SK-N-SH treated with all-trans-retinoic acid at 6 μM for 48 hours (cell line): ENCODE measurements around the gene DRC7.

Source experiments
- BACH2 ChIP-seq: fragments of 250-450 bp; sonication (Bioruptor Pico); IDR thresholded peaks from 2 replicates; pipeline ENCODE4 v1.9.0; 2021; ENCODE audit warnings: mild to moderate bottlenecking, borderline replicate concordance
- CSDC2 ChIP-seq: fragments of 250-450 bp; sonication (Bioruptor Pico); IDR thresholded peaks from 2 replicates; pipeline ENCODE4 v1.5.0; 2020; ENCODE audit warnings: mild to moderate bottlenecking, moderate library complexity
- CSRNP3 ChIP-seq: fragments of 250-450 bp; sonication (Bioruptor Pico); IDR thresholded peaks from 2 replicates; pipeline ENCODE4 v1.5.1; 2021; ENCODE audit warnings: mild to moderate bottlenecking, moderate library complexity
- ESRRG ChIP-seq: fragments of 250-450 bp; sonication (Bioruptor Pico); IDR thresholded peaks from 2 replicates; pipeline ENCODE4 v1.6.1; 2021; ENCODE audit warnings: mild to moderate bottlenecking
- ISL1 ChIP-seq: fragments of 250-450 bp; sonication (Bioruptor Pico); IDR thresholded peaks from 2 replicates; pipeline ENCODE4 v2.1.2; 2022; ENCODE audit warnings: mild to moderate bottlenecking, moderate library complexity
- PATZ1 ChIP-seq: fragments of 250-450 bp; sonication (Bioruptor Pico); IDR thresholded peaks from 2 replicates; pipeline ENCODE4 v1.8.0; 2020; ENCODE audit warnings: mild to moderate bottlenecking, moderate library complexity, borderline replicate concordance
- POU6F1 ChIP-seq: fragments of 250-450 bp; sonication (Bioruptor Pico); IDR thresholded peaks from 2 replicates; pipeline ENCODE4 v1.8.0; 2021; ENCODE audit warnings: low read depth, mild to moderate bottlenecking, moderate library complexity, borderline replicate concordance
- PPARA ChIP-seq: fragments of 250-450 bp; sonication (Bioruptor Pico); IDR thresholded peaks from 2 replicates; pipeline ENCODE4 v1.5.0; 2020; ENCODE audit warnings: mild to moderate bottlenecking, borderline replicate concordance
- RARB ChIP-seq: fragments of 250-450 bp; sonication (Bioruptor Pico); IDR thresholded peaks from 2 replicates; pipeline ENCODE4 v1.8.0; 2021; ENCODE audit warnings: mild to moderate bottlenecking, moderate library complexity
- TOX ChIP-seq: fragments of 250-450 bp; sonication (Bioruptor Pico); IDR thresholded peaks from 2 replicates; pipeline ENCODE4 v1.8.0; 2021; ENCODE audit warnings: mild to moderate bottlenecking, moderate library complexity, borderline replicate concordance
- TSHZ2 ChIP-seq: fragments of 250-450 bp; sonication (Bioruptor Pico); IDR thresholded peaks from 2 replicates; pipeline ENCODE4 v1.5.0; 2020; ENCODE audit warnings: mild to moderate bottlenecking, moderate library complexity
- ZFP30 ChIP-seq: fragments of 450-650 bp; formaldehyde crosslinking; IDR thresholded peaks from 2 replicates; pipeline ENCODE4 v1.5.0; 2022; ENCODE audit warnings: mild to moderate bottlenecking, moderate library complexity
- ZNF565 ChIP-seq: fragments of 450-650 bp; formaldehyde crosslinking; conservative IDR thresholded peaks from 2 replicates; pipeline ENCODE4 v1.5.0; 2020; ENCODE audit warnings: low read depth, mild to moderate bottlenecking, moderate library complexity
- ZNF8 ChIP-seq: fragments of 450-650 bp; formaldehyde crosslinking; IDR thresholded peaks from 2 replicates; pipeline ENCODE4 v1.5.0; 2020; ENCODE audit warnings: mild to moderate bottlenecking, moderate library complexity

GRCh38 chr16:57657228-57657627 lies 37.4 kb upstream of the DRC7 start:
- no peak for TF ChIP-seq ESRRG (CRISPR knock-in tag)
- TF ChIP-seq PATZ1 (CRISPR knock-in tag), result no peak
- TF ChIP-seq ZFP30 (CRISPR knock-in tag), result no peak
- no peak for TF ChIP-seq ISL1 (CRISPR knock-in tag)
- no peak for TF ChIP-seq PPARA (CRISPR knock-in tag)
- TF ChIP-seq CSDC2 (CRISPR knock-in tag), result no peak
- no peak for TF ChIP-seq TSHZ2 (CRISPR knock-in tag)
- no peak for TF ChIP-seq RARB
- TF ChIP-seq BACH2, result no peak
- TF ChIP-seq ZNF565, result no peak
- TF ChIP-seq CSRNP3 (CRISPR knock-in tag), result no peak
- TF ChIP-seq ZNF8 (CRISPR knock-in tag), result no peak
- TF ChIP-seq TOX (CRISPR knock-in tag), result no peak
- TF ChIP-seq POU6F1 (CRISPR knock-in tag), result no peak
